ENCODE data around the gene TUBGCP6.

TUBGCP6 gene

DNA sequence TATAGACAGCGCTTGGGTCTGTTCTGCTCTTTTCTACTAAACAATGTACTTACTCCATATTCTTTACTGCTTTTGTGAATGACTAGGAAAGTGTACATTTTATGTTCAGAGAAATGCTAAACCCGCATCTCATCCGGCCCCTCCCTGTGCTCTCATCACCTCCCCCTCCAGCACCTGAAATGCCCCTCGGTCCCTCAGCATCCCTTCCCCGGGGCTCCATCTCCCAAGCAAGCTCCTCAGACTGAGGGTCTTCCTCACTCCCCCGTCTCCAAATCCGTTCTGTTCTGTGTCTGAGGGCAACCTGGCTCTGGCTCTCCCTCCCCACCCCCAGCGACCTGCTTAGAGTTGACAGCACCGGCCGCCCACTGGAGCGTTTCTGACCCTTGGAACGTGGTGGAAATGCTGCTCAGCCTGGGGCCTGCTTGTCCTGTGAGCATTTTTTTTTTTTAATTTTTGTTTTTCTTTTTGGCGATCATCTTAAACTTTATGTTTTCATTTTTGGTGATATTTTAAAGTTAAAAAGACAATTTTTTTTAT, 42.6 kb downstream of the TUBGCP6 start:
- Histone ChIP-seq H3K36me3 (ENCODE audit: insufficient read depth, low read length) (no peaks in the 10 kb centered on the region; the same call in 1 of the 2 replicates), H3K4me1 (ENCODE audit: insufficient read depth, low read length, poor library complexity, severe bottlenecking) (peaks cover 22% of the 10 kb centered on the region), H3F3A (ENCODE audit: low read depth) (no peaks in the 10 kb centered on the region), H3K79me2 (ENCODE audit: insufficient read depth, low read length) (peaks cover 22% of the 10 kb centered on the region), H3K4me2 (ENCODE audit: low read depth, low read length, poor library complexity, severe bottlenecking) (peak overlapping the region; percentile 98), H3K27me3 (ENCODE audit: insufficient read depth, low read length, poor library complexity, severe bottlenecking) (no peaks in the 10 kb centered on the region), H3K9me3 (ENCODE audit: insufficient read depth, low read depth, low read length) (no peaks in the 10 kb centered on the region), H3K9me2 (replicated peaks; ENCODE audit: low read depth, low read length) (no peaks in the 10 kb centered on the region), H4K20me1 (ENCODE audit: insufficient read depth, low read length, poor library complexity, severe bottlenecking) (peaks cover 19% of the 10 kb centered on the region), H3K9ac (ENCODE audit: low read depth, low read length, poor library complexity, severe bottlenecking) (peak overlapping the region; percentile 75), H2AFZ (ENCODE audit: low read length) (no peak overlapping the region), H3K4me3 (ENCODE audit: low read length, poor library complexity, severe bottlenecking) (peak overlapping the region; percentile 84)
- TF ChIP-seq EZH2phosphoT487 (IDR thresholded peaks at IDR 0.05; ENCODE audit: borderline replicate concordance): no peak
- TF ChIP-seq, protein P1, sequence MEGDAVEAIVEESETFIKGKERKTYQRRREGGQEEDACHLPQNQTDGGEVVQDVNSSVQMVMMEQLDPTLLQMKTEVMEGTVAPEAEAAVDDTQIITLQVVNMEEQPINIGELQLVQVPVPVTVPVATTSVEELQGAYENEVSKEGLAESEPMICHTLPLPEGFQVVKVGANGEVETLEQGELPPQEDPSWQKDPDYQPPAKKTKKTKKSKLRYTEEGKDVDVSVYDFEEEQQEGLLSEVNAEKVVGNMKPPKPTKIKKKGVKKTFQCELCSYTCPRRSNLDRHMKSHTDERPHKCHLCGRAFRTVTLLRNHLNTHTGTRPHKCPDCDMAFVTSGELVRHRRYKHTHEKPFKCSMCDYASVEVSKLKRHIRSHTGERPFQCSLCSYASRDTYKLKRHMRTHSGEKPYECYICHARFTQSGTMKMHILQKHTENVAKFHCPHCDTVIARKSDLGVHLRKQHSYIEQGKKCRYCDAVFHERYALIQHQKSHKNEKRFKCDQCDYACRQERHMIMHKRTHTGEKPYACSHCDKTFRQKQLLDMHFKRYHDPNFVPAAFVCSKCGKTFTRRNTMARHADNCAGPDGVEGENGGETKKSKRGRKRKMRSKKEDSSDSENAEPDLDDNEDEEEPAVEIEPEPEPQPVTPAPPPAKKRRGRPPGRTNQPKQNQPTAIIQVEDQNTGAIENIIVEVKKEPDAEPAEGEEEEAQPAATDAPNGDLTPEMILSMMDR (conservative IDR thresholded peaks at IDR 0.05; ENCODE audit: low read length): no peak

DNA sequence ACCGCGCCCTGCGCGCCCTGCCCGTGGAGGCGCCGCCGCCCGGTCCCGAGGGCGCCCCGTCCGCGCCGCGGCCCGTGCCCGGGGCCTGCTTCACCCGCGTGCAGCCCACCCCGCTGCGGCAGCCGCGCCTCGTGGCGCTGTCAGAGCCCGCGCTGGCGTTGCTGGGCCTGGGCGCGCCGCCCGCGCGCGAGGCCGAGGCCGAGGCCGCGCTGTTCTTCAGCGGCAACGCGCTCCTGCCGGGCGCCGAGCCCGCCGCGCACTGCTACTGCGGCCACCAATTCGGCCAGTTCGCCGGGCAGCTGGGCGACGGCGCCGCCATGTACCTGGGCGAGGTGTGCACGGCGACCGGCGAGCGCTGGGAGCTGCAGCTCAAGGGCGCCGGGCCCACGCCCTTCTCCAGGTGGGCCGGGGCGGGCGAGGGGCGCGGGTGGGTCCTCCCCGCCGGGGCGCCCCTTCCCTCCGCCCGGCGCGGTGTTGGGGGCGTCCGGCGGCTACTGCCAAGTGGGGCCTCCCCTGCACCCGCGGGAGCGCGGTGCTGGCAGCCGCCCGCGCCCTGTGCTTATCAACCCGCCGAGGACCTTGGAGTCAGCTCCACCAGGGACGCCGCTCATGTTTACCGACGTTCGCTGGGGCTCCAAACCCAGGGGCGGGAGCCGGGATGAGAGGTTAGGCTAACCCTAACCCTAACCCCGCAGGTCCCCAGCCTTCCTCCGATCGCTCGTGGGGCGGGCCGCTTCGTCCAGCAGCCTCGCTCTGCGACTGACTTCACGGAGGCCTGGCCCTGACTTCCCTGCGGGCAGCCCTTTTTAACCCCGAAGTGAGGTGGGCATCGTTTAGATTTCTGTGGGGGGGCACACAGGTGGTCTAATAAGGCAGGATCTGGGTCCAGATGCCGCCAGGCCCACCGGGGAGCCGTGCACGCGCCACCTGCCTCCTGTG, 43.4 kb downstream of the TUBGCP6 start:
- peak overlapping the region; percentile 98 for H3K4me2 ChIP-seq (ENCODE audit: low read depth, low read length, poor library complexity, severe bottlenecking)
- no peaks in the 10 kb centered on the region for H3K9me3 ChIP-seq (ENCODE audit: insufficient read depth, low read depth, low read length)
- H3K4me3 ChIP-seq (ENCODE audit: low read length, poor library complexity, severe bottlenecking): peak overlapping the region; percentile 84
- peaks cover 22% of the 10 kb centered on the region for H3K79me2 ChIP-seq (ENCODE audit: insufficient read depth, low read length)
- no peak overlapping the region; the same call in 1 of the 2 replicates for H2AFZ ChIP-seq (ENCODE audit: low read length)
- H4K20me1 ChIP-seq (ENCODE audit: insufficient read depth, low read length, poor library complexity, severe bottlenecking): peaks cover 19% of the 10 kb centered on the region
- H3F3A ChIP-seq (ENCODE audit: low read depth): no peaks in the 10 kb centered on the region
- H3K9me2 ChIP-seq (replicated peaks; ENCODE audit: low read depth, low read length): no peaks in the 10 kb centered on the region
- no peak for TF ChIP-seq EZH2phosphoT487 (IDR thresholded peaks at IDR 0.05; ENCODE audit: borderline replicate concordance)
- TF ChIP-seq, protein P1 (conservative IDR thresholded peaks at IDR 0.05; ENCODE audit: low read length): no peak
- peaks cover 1% of the 10 kb centered on the region; the same call in 1 of the 2 replicates for H3K36me3 ChIP-seq (ENCODE audit: insufficient read depth, low read length)
- H3K9ac ChIP-seq (ENCODE audit: low read depth, low read length, poor library complexity, severe bottlenecking): peak overlapping the region; percentile 75
- H3K4me1 ChIP-seq (ENCODE audit: insufficient read depth, low read length, poor library complexity, severe bottlenecking): peaks cover 15% of the 10 kb centered on the region
- no peaks in the 10 kb centered on the region for H3K27me3 ChIP-seq (ENCODE audit: insufficient read depth, low read length, poor library complexity, severe bottlenecking)

DNA sequence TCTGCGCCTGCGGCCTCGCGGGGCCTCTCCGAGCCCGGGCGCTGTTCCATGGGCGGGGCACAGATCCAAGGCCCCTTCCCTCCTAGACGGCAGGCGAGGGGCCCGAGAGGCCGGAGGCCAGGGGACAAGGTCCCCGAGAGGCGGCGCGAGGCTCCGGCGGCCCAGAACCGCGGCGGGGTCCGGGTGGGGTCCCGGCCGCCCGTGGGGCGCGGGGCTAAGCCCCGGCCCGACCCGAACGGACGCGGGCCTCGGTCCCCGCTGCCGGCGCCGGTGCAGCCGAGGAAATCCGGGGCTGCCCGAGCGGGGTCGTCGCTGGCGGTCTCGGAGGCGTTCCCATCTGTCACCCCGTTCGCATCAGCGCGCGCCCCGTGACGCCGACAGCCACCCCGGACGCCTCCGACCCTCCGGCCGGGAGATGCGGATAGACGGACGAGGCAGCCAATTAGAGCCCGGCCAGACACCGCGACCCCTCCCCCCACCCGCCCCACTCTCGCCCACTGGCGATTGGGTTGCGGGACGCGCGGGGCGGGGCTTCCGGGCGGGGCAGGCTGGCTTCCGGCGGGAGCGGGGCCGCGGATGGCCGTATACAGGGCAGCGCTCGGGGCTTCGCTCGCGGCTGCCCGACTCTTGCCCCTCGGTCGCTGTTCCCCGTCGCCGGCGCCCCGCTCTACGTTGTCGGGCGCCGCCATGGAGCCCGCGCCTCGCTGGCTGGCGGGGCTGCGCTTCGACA, 44.2 kb downstream of the TUBGCP6 start, which contains the start of gene SELENOO:
Gene SELENOO (plus strand): TSS at position 551 of the 730 bp plus-strand sequence. CDS start 26 bp downstream, at position 577.
- Histone ChIP-seq H3K27me3 (ENCODE audit: insufficient read depth, low read length, poor library complexity, severe bottlenecking) (no peaks in the 10 kb centered on the region), H3K79me2 (ENCODE audit: insufficient read depth, low read length) (peaks cover 22% of the 10 kb centered on the region), H3K9me2 (replicated peaks; ENCODE audit: low read depth, low read length) (no peaks in the 10 kb centered on the region), H3K4me3 (ENCODE audit: low read length, poor library complexity, severe bottlenecking) (peak within 1 kb of the TSS; percentile 84), H4K20me1 (ENCODE audit: insufficient read depth, low read length, poor library complexity, severe bottlenecking) (peaks cover 19% of the 10 kb centered on the region), H3K4me2 (ENCODE audit: low read depth, low read length, poor library complexity, severe bottlenecking) (peak within 1 kb of the TSS; percentile 98), H3K36me3 (ENCODE audit: insufficient read depth, low read length) (peaks cover 7% of the 10 kb centered on the region; the same call in 1 of the 2 replicates), H3F3A (ENCODE audit: low read depth) (no peaks in the 10 kb centered on the region), H3K9ac (ENCODE audit: low read depth, low read length, poor library complexity, severe bottlenecking) (peak within 1 kb of the TSS; percentile 75), H2AFZ (ENCODE audit: low read length) (peak within 1 kb of the TSS; percentile 67; the same call in 1 of the 2 replicates), H3K9me3 (ENCODE audit: insufficient read depth, low read depth, low read length) (no peaks in the 10 kb centered on the region), H3K4me1 (ENCODE audit: insufficient read depth, low read length, poor library complexity, severe bottlenecking) (peaks cover 10% of the 10 kb centered on the region)
- no peak for TF ChIP-seq EZH2phosphoT487 (IDR thresholded peaks at IDR 0.05; ENCODE audit: borderline replicate concordance)
- TF ChIP-seq, protein P1 (conservative IDR thresholded peaks at IDR 0.05; ENCODE audit: low read length): no peak
